ENCODE data around the gene DEDD2.

Gene DEDD2

DNA sequence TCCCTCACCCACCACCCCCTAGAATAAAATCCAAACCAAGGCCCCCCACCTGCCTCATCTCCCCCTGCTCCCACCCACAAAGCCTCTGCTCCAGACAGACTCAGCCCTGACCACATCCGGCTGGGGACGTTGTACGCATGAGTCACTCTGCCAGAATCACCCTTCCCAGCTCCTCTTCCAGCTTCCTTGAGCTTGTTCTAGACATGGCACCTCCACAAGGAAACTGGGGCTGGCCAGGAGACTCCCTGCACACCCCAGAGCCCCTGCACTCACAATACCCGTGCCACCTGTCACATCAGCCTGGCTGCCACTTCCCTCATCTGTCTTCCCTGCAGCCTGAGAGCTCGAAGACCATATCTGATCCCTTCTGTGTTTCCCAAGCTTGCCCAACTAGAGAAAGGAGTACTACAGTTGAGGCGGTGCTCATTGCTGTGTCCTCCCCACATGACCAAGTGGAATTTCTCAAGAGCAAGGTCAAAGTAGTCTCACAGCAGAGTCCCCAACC, 9.7 kb downstream of the DEDD2 start:
- peak; percentile 84 for DNase-seq (ENCODE audit: low read depth)
- H3K4me3 ChIP-seq (ENCODE audit: low read length), result no peak overlapping the region
- TF ChIP-seq, protein P1, sequence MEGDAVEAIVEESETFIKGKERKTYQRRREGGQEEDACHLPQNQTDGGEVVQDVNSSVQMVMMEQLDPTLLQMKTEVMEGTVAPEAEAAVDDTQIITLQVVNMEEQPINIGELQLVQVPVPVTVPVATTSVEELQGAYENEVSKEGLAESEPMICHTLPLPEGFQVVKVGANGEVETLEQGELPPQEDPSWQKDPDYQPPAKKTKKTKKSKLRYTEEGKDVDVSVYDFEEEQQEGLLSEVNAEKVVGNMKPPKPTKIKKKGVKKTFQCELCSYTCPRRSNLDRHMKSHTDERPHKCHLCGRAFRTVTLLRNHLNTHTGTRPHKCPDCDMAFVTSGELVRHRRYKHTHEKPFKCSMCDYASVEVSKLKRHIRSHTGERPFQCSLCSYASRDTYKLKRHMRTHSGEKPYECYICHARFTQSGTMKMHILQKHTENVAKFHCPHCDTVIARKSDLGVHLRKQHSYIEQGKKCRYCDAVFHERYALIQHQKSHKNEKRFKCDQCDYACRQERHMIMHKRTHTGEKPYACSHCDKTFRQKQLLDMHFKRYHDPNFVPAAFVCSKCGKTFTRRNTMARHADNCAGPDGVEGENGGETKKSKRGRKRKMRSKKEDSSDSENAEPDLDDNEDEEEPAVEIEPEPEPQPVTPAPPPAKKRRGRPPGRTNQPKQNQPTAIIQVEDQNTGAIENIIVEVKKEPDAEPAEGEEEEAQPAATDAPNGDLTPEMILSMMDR (IDR thresholded peaks at IDR 0.05; ENCODE audit: insufficient read depth, low read depth, low read length, missing control alignments), result no peak

DNA sequence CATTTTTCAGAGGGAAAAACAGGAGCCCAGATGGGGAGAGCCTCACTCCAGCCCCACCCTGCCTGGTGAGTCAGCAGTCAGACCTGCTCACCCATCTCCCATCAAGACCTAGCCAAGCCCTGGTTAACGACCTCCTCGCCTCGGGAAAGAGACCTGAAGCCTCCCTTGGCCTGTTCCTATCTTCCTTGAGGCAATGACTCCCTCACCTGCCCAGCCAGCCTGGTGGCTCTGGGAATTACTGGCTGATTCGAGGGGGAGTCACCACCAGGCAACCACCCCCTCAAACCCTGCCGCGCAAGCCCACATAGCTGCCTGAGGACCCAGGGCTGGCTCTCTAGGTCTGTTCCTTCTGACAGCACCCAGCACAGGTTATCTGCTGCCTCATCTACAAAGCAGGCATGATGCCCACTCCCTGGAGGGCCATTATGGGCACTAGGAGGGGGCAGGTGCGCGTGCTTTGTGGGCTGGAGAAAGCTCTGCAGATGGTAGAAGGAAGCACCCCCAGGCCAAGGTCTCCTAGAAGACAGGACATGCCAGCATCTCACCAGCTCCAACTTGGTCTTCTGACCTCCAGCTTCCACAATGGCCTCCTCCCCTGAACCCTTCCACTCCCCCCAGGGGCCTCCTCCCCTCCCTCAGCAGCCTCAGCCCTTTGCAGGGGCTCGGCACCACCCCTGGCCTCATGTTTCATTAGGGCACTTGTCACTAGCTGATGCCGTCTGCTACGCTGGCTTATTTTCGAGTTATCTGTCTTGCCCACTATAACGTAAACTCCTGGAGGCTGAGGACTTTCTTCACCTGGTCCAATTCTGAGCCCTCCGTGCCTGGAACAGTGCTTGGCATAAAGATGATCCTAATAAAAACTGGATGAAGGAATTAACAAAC, 10.4 kb downstream of the DEDD2 start:
- no peak overlapping the region for H3K4me3 ChIP-seq (ENCODE audit: low read length)
- DNase-seq (ENCODE audit: low read depth), result peak; percentile 84
- TF ChIP-seq, protein P1 (IDR thresholded peaks at IDR 0.05; ENCODE audit: insufficient read depth, low read depth, low read length, missing control alignments), result no peak

DNA sequence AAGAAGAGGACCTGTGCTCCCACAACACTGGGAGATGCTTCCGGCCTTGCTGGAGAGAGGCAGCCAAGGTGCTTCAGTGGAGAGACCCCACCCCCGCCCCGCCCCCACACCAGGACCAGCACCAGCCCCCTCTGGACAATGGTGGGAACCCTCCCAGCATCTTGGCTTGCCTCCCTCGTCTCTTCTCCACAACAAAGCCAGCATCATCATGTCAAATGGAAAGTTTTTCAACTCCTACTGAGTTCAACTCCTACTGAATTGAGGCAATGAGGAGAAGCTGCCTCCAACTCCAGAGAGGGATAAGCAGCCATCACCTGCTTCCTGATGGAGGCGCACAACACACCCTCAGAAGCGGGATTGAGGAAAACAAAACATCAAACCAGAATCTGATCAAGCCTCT, 12.8 kb downstream of the DEDD2 start:
- TF ChIP-seq, protein P1 (IDR thresholded peaks at IDR 0.05; ENCODE audit: insufficient read depth, low read depth, low read length, missing control alignments), result no peak
- no peak overlapping the region for H3K4me3 ChIP-seq (ENCODE audit: low read length)
- no peak for DNase-seq (ENCODE audit: low read depth)

DNA sequence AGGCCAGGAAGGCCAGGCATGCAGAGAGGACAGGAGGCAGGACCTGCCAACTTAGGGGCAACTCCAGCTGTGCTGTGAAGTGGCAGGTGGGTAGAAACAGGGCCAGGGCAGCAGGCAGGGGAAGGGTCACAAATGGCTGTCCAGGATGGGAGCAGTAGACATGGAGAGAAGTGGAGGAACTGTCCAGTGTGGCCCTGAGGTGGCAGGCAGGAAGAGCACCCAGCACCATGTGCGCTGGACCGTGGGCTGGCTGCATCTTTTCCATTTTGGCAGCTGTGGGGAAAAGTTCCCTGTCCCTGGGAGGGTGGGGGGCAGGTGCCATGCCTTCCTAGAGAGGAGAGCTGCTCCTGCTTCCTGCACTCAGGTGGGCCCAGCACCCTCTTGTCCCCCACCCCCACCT, 13.8 kb downstream of the DEDD2 start:
- TF ChIP-seq, protein P1 (IDR thresholded peaks at IDR 0.05; ENCODE audit: insufficient read depth, low read depth, low read length, missing control alignments), result no peak
- H3K4me3 ChIP-seq (ENCODE audit: low read length), result no peak overlapping the region
- no peak for DNase-seq (ENCODE audit: low read depth)

DNA sequence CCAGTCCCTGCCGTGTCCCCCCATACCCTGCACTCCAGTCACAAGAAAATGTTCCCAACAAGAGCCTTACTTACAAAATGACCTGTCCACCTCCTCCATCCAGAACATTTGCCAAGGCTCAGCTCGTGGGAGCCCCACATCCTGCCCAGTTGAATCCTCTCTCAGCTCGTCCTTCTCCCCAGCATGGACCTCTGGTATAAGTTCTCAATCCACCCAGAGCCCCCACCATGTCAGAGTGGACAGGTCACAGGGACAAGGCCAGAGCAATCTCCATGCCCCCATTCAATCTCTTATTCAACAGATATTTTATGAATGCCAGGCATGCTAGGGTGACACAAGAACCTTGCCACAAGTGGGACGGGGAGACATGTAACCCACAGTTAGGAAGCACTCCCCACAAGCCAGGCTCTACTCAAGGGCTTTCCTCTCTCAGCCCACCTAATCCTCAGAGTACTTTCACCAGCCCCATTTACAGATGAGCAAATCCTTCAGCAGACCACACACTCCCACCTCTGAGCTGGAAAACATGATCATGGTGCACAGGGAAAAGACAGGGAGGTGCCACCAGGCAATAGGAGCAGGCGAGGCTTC, 15.1 kb downstream of the DEDD2 start:
- TF ChIP-seq, protein P1 (IDR thresholded peaks at IDR 0.05; ENCODE audit: insufficient read depth, low read depth, low read length, missing control alignments), result no peak
- DNase-seq (ENCODE audit: low read depth), result no peak
- no peak overlapping the region for H3K4me3 ChIP-seq (ENCODE audit: low read length)

DNA sequence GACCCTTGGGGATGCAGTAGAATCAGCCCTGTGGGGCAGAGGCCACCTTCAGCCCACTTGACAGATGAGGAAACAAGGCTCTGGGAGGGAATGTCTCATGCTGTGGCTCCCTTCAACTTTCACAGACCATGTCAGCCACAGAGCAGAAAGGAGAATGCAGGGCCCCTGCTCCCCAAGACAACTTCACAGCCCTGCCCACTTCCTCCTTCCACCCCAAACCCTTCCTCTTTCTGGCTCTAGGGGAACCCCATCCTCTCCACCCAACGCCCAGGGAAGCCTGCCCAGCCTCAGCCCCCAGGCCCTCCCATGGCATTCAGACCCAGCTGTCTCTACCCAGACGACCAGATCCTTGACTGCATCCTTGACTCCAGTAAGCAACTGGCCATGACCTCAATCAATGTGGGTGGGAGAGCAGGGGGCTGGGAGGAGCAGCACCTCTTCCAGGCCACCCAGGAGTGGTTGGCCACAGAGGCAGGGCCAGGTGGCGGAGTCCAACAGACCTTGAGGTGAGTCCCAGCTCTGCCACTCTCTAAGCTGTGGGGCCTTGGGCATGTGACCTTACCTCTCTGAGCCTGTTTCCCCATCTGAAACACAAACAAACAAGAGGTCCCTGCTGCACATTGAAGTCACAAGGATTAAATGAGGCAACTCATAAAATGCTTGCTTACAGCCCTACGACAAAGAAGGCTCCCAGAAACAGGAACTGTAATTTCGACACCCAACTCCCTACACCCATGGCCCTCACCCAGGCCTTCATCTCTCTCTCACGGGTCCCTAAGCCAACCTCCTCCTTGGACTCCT, 15.8 kb downstream of the DEDD2 start:
- DNase-seq (ENCODE audit: low read depth), result no peak
- no peak overlapping the region for H3K4me3 ChIP-seq (ENCODE audit: low read length)
- TF ChIP-seq, protein P1 (IDR thresholded peaks at IDR 0.05; ENCODE audit: insufficient read depth, low read depth, low read length, missing control alignments), result no peak
